DMS79 (cell line): ENCODE measurements around the gene DMAP1.

Experiments
- DNase-seq: peaks from one replicate; lab custom pipeline; 2025; lab: John Stamatoyannopoulos, UW

Gene DMAP1

GRCh38 chr1:44256762-44257554 lies 43.7 kb downstream of the DMAP1 start:
- no peak for DNase-seq

- no peak for DNase-seq
These were observed 45.8 kb downstream of the DMAP1 start for GRCh38 chr1:44259090-44259489.

GRCh38 chr1:44260792-44261170 lies 47.5 kb downstream of the DMAP1 start:
- DNase-seq = peak; percentile 67

- no peak for DNase-seq
These were observed 48.0 kb downstream of the DMAP1 start for GRCh38 chr1:44261171-44261817.

GRCh38 chr1:44261962-44262361 lies 48.7 kb downstream of the DMAP1 start:
- DNase-seq = no peak

GRCh38 chr1:44262414-44262813 lies 49.1 kb downstream of the DMAP1 start:
- no peak for DNase-seq

GRCh38 chr1:44262816-44263567 lies 49.7 kb downstream of the DMAP1 start:
- DNase-seq = no peak

GRCh38 chr1:44263568-44264450 lies 50.5 kb downstream of the DMAP1 start:
- no peak for DNase-seq

GRCh38 chr1:44264451-44264771 lies 51.1 kb downstream of the DMAP1 start:
- no peak for DNase-seq

GRCh38 chr1:44265656-44266358 lies 52.5 kb downstream of the DMAP1 start:
- no peak for DNase-seq

- DNase-seq = no peak
These were observed 53.4 kb downstream of the DMAP1 start for GRCh38 chr1:44266400-44267344.

GRCh38 chr1:44267438-44267837 lies 54.2 kb downstream of the DMAP1 start:
- no peak for DNase-seq

- no peak for DNase-seq
These were observed 54.8 kb downstream of the DMAP1 start for GRCh38 chr1:44268054-44268453.
